Endothelial cell of umbilical vein (primary cell): Measurements from ENCODE around the gene RASGRP4. TPM values are rescaled to one million over a fixed set of nuclear protein-coding genes. Genes with fewer than 3 reads are reported as not detected.

Experiments used
- BruUV-seq: library from RNA; stranded (reverse); fragments of 400-500 nt; replicated peaks from 2 replicates; lab custom pipeline; 2021; lab: Mats Ljungman, UMichigan
- CTCF ChIA-PET: fragments of 300-600, 350-600 bp; sonication (Branson Sonifier 250); formaldehyde crosslinking; loops from one replicate; lab custom pipeline; 2021; ENCODE audit warnings: antibody characterized with exemption, inconsistent platforms; lab: Charles Lee
- POLR2A ChIA-PET: fragments of 300-600, 350-600 bp; sonication (Branson Sonifier 250); formaldehyde crosslinking; loops from one replicate; lab custom pipeline; 2021; ENCODE audit warnings: antibody characterized with exemption, inconsistent platforms; lab: Charles Lee
- DNase-seq: peaks from one replicate; pipeline ENCODE4 v3.0.0-alpha.2; 2011; ENCODE audit warnings: low read depth, low spot score
- FAIRE-seq: peaks from 2 replicates; lab custom pipeline; 2011; peaks lifted over from hg19 to GRCh38; lab: Jason Lieb, UNC
- H2AFZ ChIP-seq: 2 replicates; pipeline ENCODE4 v1.6.0; 2012; ENCODE audit warnings: low read depth, low read length, control low read depth, inconsistent platforms
- H3K27ac ChIP-seq: 2 replicates; pipeline ENCODE4 v1.5.1; 2011; ENCODE audit warnings: low read depth, mild to moderate bottlenecking, control low read depth, low read length, moderate library complexity; ENCODE audit not compliant: insufficient read depth
- H3K27me3 ChIP-seq, 2 experiments: 2 replicates each; pipeline versions ENCODE4 v1.6.0 to v1.6.1; 2011; ENCODE audit warnings: low read length in 2 of 2, mixed read lengths in 1 of 2; ENCODE audit not compliant: control insufficient read depth in 2 of 2, insufficient read depth in 2 of 2
- H3K36me3 ChIP-seq, 2 experiments: 2 replicates in 1 of 2; 3 replicates in 1 of 2; pipeline ENCODE4 v1.5.1; 2011; ENCODE audit warnings: low read length in 2 of 2, mild to moderate bottlenecking in 1 of 2, moderate library complexity in 1 of 2; ENCODE audit not compliant: control insufficient read depth in 2 of 2, insufficient read depth in 2 of 2; ENCODE audit errors: extremely low read depth in 1 of 2
- H3K4me1 ChIP-seq: 3 replicates; pipeline ENCODE4 v1.5.1; 2011; ENCODE audit warnings: mild to moderate bottlenecking, low read length; ENCODE audit not compliant: control insufficient read depth, insufficient read depth; ENCODE audit errors: extremely low read depth
- H3K4me2 ChIP-seq: 2 replicates; pipeline ENCODE4 v1.6.1; 2011; ENCODE audit warnings: low read length, control low read depth, mixed read lengths; ENCODE audit not compliant: insufficient read depth
- H3K4me3 ChIP-seq, 3 experiments: fragments of 200-600 bp in 1 of 3; sonication (generic), shearing (Covaris generic) in 1 of 3; replicated peaks in 1 of 3; 2 replicates each; pipeline ENCODE4 v1.5.1; 2011 to 2016; ENCODE audit warnings: control low read depth in 3 of 3, low read length in 3 of 3, mild to moderate bottlenecking in 2 of 3, inconsistent platforms in 1 of 3, low read depth in 1 of 3, moderate library complexity in 1 of 3; ENCODE audit not compliant: insufficient read depth in 1 of 3
- H3K79me2 ChIP-seq: 2 replicates; pipeline ENCODE4 v1.6.0; 2012; ENCODE audit warnings: low read length, inconsistent platforms; ENCODE audit not compliant: control insufficient read depth, insufficient read depth
- H3K9ac ChIP-seq: replicated peaks from 2 replicates; pipeline ENCODE3; 2011; ENCODE audit warnings: low read length, control low read depth; ENCODE audit not compliant: insufficient read depth; ENCODE audit errors: extremely low read depth
- H3K9me1 ChIP-seq: replicated peaks from 3 replicates; pipeline ENCODE4 v1.6.0; 2011; ENCODE audit warnings: mild to moderate bottlenecking, low read length; ENCODE audit not compliant: control insufficient read depth, insufficient read depth; ENCODE audit errors: extremely low read depth
- H3K9me3 ChIP-seq: replicated peaks from 2 replicates; pipeline ENCODE4 v1.5.1; 2012; ENCODE audit warnings: low read length, inconsistent platforms; ENCODE audit not compliant: control insufficient read depth, insufficient read depth
- H4K20me1 ChIP-seq: replicated peaks from 2 replicates; pipeline ENCODE3; 2011; ENCODE audit warnings: mild to moderate bottlenecking, low read length; ENCODE audit not compliant: control insufficient read depth, insufficient read depth; ENCODE audit errors: extremely low read depth
- CTCF ChIP-seq, 2 donors: IDR thresholded peaks; 1 replicate in 1 of 2; 2 replicates in 1 of 2; pipeline ENCODE4 v1.5.1; 2011; ENCODE audit warnings: low read length in 2 of 2, mild to moderate bottlenecking in 2 of 2, moderate library complexity in 2 of 2, control low read depth in 1 of 2, inconsistent platforms in 1 of 2, low read depth in 1 of 2; ENCODE audit not compliant: insufficient read depth in 1 of 2; ENCODE audit errors: extremely low read depth in 1 of 2
- EZH2 ChIP-seq: IDR thresholded peaks from 2 replicates; pipeline ENCODE4 v1.6.1; 2012; ENCODE audit warnings: borderline replicate concordance, low read depth, mild to moderate bottlenecking, moderate library complexity, low read length, inconsistent platforms; ENCODE audit not compliant: severe bottlenecking
- FOS ChIP-seq: IDR thresholded peaks from 2 replicates; pipeline ENCODE4 v1.6.1; 2011; ENCODE audit warnings: mild to moderate bottlenecking, low read length, moderate library complexity, borderline replicate concordance; ENCODE audit not compliant: insufficient read depth
- JUN ChIP-seq: IDR thresholded peaks from 2 replicates; pipeline ENCODE4 v1.6.1; 2011; ENCODE audit warnings: borderline replicate concordance, low read depth; ENCODE audit not compliant: insufficient read length, insufficient read depth
- POLR2A ChIP-seq: IDR thresholded peaks from 2 replicates; pipeline ENCODE4 v1.6.1; 2012; ENCODE audit warnings: low read depth, mild to moderate bottlenecking, control low read depth, low read length
- POLR2AphosphoS5 ChIP-seq: IDR thresholded peaks from 2 replicates; pipeline ENCODE4 v1.6.1; 2012; ENCODE audit warnings: low read depth, mild to moderate bottlenecking, control low read depth, low read length, moderate library complexity; ENCODE audit not compliant: insufficient read depth
- dilution Hi-C: fragments of 300-500 bp; cut with MboI; formaldehyde crosslinking; loops from one replicate; pipeline ENCODE4 v1.15.0; 2019; ENCODE audit warnings: low sequenced_read_pairs; ENCODE audit not compliant: extremely low pct_ligation_motif_present
- intact Hi-C: fragments of 100-400 bp; cut with micrococcal nuclease; formaldehyde crosslinking; loops from one replicate; pipeline ENCODE4 v1.10.0; 2022
- polyA plus RNA-seq, 4 experiments: library from polyadenylated mRNA; depleted of rRNA in 3 of 4; stranded (reverse) in 3 of 4; unstranded in 1 of 4; fragments of >200 nt; gene quantifications; 2 replicates each; pipeline versions ENCODE4 v1.2.1 to v1.2.3, GENCODE V29; 2011 to 2012; ENCODE audit warnings: missing spikeins in 1 of 4
- total RNA-seq: library from RNA; stranded (reverse); gene quantifications from 2 replicates; pipeline ENCODE4 v1.2.3, GENCODE V29; 2021

RASGRP4 gene
- total and polyA plus RNA-seq, 2 donors (not counting 3 experiments of a cell fraction or from before 2014, with no cell fraction given) = not detected

- no peak for FAIRE-seq
- Histone ChIP-seq H2AFZ (no peak overlapping the region), H3K36me3 (no peaks in the 10 kb centered on the region), H3K4me1 (no peaks in the 10 kb centered on the region), H3K4me2 (no peak overlapping the region), H4K20me1 (no peaks in the 10 kb centered on the region), H3K9me3 (no peaks in the 10 kb centered on the region), H3K27me3 (peaks cover 4 to 5% of the 10 kb centered on the region in 2 experiments), H3K4me3 (no peak overlapping the region), H3K27ac (no peak overlapping the region), H3K9me1 (no peaks in the 10 kb centered on the region), H3K79me2 (no peaks in the 10 kb centered on the region), H3K9ac (no peak overlapping the region)
- CTCF ChIA-PET = interaction anchor here (0.7 kb wide), 1 partner anchor 14 kb away, joined by 4 read pairs; no protein-coding TSS in a partner anchor
- POLR2A ChIA-PET = no interaction called here
- no peak for TF ChIP-seq JUN
- TF ChIP-seq EZH2 = no peak
- TF ChIP-seq CTCF (IDR thresholded peaks at IDR 0.05; ENCODE audit: extremely low read depth in 1 of 2, insufficient read depth in 1 of 2, low read depth in 1 of 2, low read length in 2 of 2) = no peak
- TF ChIP-seq FOS = no peak
- TF ChIP-seq POLR2AphosphoS5 = no peak
- TF ChIP-seq POLR2A = no peak
- dilution Hi-C loops (no loop called here), intact Hi-C loops (no loop called here)
- no peak for DNase-seq
- no TSS peak for BruUV-seq
Measured at GRCh38 chr19:38429811-38430156, 3.8 kb upstream of the RASGRP4 start.
